ENCODE data around the gene LAP3.

DNA sequence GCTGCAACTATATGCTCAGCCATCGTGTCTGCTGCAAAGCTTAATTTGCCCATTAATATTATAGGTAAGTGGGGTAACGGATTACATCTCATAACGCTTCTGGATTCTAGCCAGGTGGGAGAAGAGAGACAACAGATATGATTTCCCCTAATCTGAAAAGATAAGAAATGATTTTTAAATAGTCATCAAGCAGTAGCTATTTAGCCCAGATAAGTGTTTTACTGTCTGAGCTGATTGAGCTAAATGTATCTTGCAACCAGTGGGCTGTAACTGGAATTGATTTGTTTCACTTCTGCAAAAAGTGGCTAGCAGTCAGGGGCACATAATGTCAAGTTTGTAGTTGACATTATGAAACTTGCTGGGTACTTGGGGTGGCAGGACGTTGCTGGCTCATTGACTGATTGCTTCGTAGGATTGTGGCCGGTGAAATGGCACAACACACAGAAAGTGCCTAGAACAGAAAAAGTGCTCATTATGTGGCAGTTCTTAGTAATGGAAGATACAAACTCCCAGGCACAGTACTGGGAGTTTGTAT, 18.5 kb downstream of the LAP3 start:
- TF ChIP-seq EP300 (IDR thresholded peaks at IDR 0.05) (no peak), CTCF (IDR thresholded peaks at IDR 0.05) (no peak), POLR2A (IDR thresholded peaks at IDR 0.05) (no peak)

All from upper lobe of left lung (tissue), 4 donors.